ENCODE measurements around the gene STX18. TPM values are rescaled to one million over a fixed set of nuclear protein-coding genes. Genes with fewer than 3 reads are reported as not detected.

The STX18 gene
- total and polyA plus RNA-seq, 11 donors = 10.1 to 26.1 (median 18.0) TPM

DNA sequence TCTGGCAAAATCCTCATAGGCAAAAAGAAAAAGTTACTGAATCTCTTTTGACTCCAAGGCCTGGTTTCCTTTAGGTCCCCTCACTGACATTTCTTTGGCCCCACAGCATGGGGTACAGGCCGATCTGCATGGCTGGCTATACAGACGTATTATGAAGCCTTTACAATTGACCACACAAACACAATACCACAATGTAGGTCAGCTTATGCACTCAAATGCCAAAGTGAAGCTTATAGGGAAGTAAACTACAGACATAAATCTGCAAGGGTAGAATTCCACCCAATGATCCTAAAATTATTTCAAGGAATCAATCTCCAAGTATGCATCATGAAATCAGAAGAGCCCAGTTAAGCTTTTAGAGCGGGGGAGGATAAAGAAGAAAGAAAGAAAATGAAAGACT, 20.7 kb downstream of the STX18 start:
- Histone ChIP-seq H3K27ac (peak overlapping the region in 1 of 12 donors; percentile 20), H3K9me3 (no peaks in the 10 kb centered on the region), H3K4me1 (peaks cover 0 to 21% (median 1%) of the 10 kb centered on the region in 12 donors), H3K36me3 (peaks cover 0 to 2% (median 0%) of the 10 kb centered on the region in 9 donors), H3K4me3 (no peak overlapping the region), H3K27me3 (no peaks in the 10 kb centered on the region)
- TF ChIP-seq POLR2A (IDR thresholded peaks at IDR 0.05) = no peak
- TF ChIP-seq CTCF (IDR thresholded peaks at IDR 0.05) = no peak
- ATAC-seq = no peak
- intact Hi-C loops (cut with DNase I) = no loop called here
- no peak for DNase-seq
- WGBS, 4 donors = 76 to 83% (median 81%) methylated on average over 3 of the region's 3 CpGs

GRCh38 chr4:4519297-4519894, 22.5 kb downstream of the STX18 start:
- H3K27me3 ChIP-seq = no peaks in the 10 kb centered on the region
- TF ChIP-seq POLR2A (IDR thresholded peaks at IDR 0.05) (no peak), CTCF (IDR thresholded peaks at IDR 0.05) (peak in 9 of 12 donors; percentile 18 to 50 (median 30))
- no peak overlapping the region for H3K27ac ChIP-seq
- H3K4me1 ChIP-seq = peaks cover 0 to 27% (median 0%) of the 10 kb centered on the region in 12 donors
- intact Hi-C loops (cut with DNase I) = no loop called here
- no peak for ATAC-seq
- H3K36me3 ChIP-seq = no peaks in the 10 kb centered on the region
- no peak for DNase-seq
- 71 to 76% (median 74%) methylated on average over 4 of the region's 4 CpGs for WGBS, 4 donors
- H3K4me3 ChIP-seq = peak overlapping the region in 1 of 12 donors; percentile 11
- no peaks in the 10 kb centered on the region for H3K9me3 ChIP-seq

DNA sequence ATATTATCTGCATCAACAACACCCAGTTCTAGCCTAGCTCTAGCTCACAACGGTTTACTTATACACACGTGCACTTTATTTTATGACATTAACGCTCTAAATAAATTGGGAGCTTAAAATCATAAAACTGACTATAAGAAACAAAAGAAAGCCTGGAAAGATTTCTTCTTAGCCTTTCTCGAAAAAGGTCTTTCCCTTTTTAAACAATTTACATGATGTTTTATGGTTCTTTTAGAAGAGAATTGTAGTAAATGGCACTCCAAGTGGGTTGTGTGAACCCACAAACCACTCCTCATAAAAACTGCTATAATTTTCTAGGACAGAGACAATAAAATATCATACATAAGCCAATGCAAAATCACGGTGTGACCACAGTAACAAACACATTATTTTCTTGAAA, 23.1 kb downstream of the STX18 start:
- intact Hi-C loops (cut with DNase I) = no loop called here
- no peak for TF ChIP-seq CTCF (IDR thresholded peaks at IDR 0.05)
- WGBS, 4 donors = 90 to 96% (median 94%) methylated on average over 5 of the region's 5 CpGs
- Histone ChIP-seq H3K36me3 (no peaks in the 10 kb centered on the region), H3K9me3 (no peaks in the 10 kb centered on the region), H3K4me3 (no peak overlapping the region), H3K27me3 (no peaks in the 10 kb centered on the region), H3K27ac (no peak overlapping the region), H3K4me1 (peaks cover 0 to 22% (median 0%) of the 10 kb centered on the region in 12 donors)
- ATAC-seq (no peak), DNase-seq (no peak)

GRCh38 chr4:4514786-4515185, 27.1 kb downstream of the STX18 start:
- Histone ChIP-seq H3K27me3 (no peaks in the 10 kb centered on the region), H3K4me3 (no peak overlapping the region), H3K9me3 (no peaks in the 10 kb centered on the region), H3K27ac (no peak overlapping the region), H3K36me3 (no peaks in the 10 kb centered on the region), H3K4me1 (peaks cover 0 to 23% (median 3%) of the 10 kb centered on the region in 12 donors)
- DNase-seq = no peak
- intact Hi-C loops (cut with DNase I) = no loop called here
- TF ChIP-seq POLR2A (IDR thresholded peaks at IDR 0.05) (no peak), CTCF (IDR thresholded peaks at IDR 0.05) (no peak)
- ATAC-seq = no peak
